GM03348 (cell line): ENCODE results near the gene THSD4.
"Not testable (repeated sequence)": the region's sequence is repeated elsewhere in the genome, so short reads cannot be mapped to it uniquely, and the experiment has no call there.

Experiments
- DNase-seq: peaks from one replicate; pipeline ENCODE4 v3.0.0; 2012; ENCODE audit warnings: low spot score

THSD4 gene

DNA sequence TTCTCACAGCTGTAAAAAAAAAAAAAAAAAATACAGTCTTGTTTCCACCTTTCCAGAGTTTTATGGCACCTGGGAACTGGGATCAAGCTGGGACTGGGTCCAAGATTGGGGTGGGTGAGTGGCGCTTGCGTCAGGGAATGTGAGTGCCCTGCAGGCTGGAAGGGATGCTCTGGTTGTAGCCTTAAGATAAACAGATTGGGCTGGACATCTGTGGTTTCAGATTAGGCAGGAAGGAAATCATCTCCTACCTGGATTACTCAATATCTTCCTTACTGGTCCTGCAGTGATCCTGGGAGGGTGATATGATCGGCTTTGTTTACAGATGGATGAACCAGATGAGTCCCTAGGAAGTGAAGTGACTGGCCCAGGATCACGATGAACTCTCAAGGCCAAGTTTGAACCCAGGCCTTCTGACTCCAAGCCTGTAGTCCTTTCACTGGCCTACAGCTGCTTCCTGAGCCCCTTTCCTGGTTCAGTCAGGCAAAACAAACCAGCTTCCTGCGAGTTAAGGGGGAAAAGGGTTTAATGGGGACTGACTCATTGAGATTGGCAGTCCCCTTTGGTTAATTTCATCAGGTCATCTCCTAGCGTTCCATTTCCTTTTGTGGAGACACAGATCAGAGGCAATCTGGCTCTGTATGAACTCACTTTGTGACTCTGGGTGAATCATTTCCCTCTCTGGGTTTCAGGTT lies 179.8 kb downstream of the THSD4 start:
- DNase-seq = peak; percentile 87

DNA sequence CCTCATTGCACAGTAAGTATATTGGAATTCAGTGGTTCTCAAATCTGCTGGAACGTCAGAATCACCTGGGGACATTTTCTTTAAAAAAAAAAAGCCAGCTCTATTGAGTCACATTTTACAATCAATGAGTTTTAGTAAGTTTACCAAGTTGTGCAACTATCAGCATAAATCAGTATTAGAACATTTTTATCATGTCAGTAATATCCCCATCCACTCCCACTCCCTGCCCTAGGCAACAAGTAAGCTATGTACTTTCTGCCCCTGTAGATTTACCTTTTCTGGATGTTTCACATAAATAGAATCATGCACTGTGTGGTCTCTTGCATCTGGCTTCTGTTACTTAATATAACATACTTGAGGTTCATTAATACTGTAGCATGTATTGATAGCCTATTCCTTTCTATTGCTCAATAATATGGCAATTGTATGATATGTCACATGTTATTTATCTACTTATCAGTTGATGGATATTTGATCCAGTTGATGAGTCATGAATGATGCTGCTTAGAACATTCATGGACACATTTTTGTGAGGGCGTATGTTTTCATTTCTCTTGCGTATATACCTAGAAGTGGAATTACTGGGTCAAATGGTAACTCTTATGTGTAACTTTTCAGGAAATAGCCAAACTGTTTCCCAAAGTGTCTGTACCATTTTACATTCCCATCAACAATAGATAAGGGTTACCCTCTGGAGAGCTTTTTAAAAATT lies 180.5 kb downstream of the THSD4 start:
- DNase-seq = no peak

GRCh38 chr15:71296315-71296679 lies 181.0 kb downstream of the THSD4 start:
- no peak for DNase-seq

DNA sequence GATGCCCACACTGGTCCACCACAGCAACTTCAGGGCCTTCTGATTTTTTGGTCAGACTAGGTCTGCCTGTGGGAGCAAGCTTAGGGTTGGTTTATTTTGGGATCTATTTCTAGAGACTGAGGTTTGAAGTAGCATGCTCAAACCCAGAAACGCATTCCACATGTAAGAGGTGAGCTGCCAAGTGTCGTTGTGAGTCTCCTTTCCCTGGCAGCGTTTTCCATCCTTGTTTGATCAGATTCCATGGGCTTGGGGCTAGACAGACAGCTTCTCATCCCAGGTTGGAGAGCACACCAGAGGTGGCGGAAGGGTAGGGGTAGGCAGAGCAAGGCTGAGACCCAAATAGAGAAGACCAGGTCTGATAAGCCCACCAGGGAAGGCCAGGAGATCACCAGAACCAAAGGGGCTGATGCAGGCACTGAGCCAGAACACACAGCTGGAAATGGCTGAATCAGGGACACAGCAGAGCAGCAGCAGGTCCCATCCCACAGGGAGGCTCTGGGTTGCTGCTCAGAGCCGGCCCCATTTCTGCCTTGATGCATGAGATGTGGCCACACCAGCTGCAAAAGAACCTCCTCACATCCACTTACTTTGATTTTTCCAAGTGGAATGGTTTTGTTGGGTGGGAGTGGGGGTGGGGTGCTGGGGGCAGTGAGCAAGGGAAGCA lies 186.8 kb downstream of the THSD4 start:
- DNase-seq = peak; percentile 37

DNA sequence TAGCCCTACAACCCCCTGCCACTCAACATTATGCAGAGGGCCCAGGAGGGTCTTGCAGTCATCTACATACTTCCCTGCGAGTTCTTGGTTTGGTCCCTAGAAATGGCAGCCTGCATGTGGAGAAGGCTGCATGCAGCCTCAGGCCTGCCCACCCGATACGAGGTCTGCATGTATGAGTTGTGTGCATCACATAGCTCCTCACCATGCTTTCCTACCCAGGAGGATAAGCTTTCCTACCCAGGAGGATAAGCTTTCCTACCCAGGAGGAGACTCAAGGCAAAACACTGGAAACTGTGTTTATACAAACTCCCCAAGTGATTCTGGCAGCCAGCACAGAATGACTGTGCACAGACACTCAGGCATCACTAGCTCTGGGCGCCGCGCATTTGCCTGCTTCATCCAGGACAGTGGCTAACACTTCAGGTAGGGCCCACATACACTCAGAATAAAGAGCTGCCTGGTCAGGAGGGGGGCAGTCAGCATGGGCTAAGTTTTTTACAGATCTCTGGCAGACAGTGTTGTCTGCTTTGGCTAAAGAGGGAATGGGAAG lies 187.7 kb downstream of the THSD4 start:
- DNase-seq = no peak

DNA sequence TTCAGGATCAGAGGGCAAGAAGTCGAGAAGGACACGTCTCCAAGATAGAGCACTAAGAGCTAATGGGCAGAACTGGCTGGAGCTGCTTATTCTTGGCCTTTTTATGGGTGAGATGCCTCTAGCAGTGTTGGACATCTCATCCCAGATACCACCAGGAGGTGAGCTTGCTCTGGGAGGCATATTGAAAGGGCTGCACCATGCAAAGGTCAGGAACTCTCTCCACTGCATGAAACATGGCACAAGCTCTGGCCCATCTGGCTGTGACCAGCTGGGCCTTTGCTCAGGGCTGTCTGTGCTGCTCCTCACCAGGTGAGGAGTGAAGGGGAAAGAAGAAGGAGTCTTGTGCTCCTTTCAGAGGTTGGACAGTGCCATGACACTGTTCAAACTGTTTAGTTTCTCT lies 188.7 kb downstream of the THSD4 start:
- DNase-seq = no peak

DNA sequence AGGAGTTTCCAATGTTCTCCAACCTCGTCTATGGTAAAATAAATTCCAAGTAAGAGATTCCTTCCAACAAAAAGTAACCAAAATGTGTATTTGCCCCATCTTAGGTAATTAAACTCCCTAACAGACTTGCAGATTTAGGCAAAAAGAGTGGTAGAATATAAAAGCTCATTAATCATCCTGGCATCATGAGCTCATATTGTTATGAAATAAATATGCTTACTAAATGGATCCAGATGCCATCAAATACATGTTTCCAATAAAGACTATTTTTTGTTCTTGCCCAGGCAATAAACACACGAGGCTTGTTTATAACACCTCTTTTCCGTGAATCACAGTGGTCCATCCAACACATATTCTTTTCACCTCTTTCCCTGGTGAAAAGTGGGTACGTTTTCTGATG lies 189.4 kb downstream of the THSD4 start:
- DNase-seq = peak; percentile 45

GRCh38 chr15:71306538-71306937 lies 191.3 kb downstream of the THSD4 start:
- no peak for DNase-seq

- DNase-seq = no peak
Observed at GRCh38 chr15:71312194-71312708, 197.0 kb downstream of the THSD4 start.

DNA sequence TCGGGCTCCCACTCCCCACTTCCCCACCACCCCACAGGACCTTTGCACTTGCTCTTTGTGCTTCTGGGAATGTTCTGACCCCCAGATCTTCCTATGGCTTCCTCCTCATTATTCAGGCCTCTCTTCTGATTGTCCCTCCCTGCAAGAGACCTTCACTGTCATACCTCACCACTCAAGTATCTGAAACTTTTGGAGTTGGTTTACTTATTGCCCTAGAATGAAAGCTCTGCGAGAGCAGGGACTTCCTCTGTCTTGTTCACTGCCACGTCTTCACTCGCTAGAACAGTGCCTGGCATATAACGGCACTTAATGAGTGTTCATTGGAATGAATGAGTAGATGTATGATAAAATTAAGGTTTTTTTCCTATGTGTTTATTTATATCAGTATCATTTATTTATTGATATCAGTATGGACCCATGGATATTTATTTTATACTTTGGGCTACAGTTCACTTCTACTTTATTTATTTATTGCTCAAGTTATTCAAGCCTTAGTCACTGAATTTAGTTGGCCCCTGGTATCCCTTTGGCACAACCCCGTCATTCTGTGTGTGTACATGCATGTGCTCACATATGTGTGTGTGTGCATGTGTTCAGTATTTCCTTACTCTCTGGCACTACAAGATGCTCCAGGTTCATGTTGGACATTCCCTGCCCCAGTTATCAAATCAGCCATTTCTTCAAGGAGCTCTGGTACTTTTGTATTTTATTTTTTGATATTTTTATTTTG lies 197.6 kb downstream of the THSD4 start:
- DNase-seq = no peak

- DNase-seq = no peak
Observed at GRCh38 chr15:71313806-71314205, 198.5 kb downstream of the THSD4 start.

GRCh38 chr15:71314956-71315537 lies 199.8 kb downstream of the THSD4 start:
- no peak for DNase-seq

DNA sequence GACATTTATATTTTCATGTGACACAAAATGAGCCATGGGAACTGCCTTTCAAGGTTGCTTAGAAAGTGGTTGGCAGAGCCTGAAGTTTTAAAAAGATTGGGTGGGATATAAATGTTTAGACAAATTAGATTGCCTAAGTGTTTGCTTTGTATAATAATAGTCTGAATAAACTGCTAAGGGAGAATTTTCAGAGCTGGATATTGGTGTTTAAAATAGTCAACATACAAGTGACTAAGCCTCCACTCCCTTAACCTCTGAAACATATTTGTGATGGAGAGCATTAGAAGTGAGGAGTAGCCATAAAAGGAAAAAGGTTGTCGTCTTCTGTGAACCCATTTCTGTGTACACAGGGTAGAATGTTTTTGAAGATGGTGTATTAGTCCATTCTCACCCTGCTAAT lies 201.6 kb downstream of the THSD4 start:
- DNase-seq = no peak

GRCh38 chr15:71319424-71319823 lies 204.2 kb downstream of the THSD4 start:
- not testable (repeated sequence) for DNase-seq

DNA sequence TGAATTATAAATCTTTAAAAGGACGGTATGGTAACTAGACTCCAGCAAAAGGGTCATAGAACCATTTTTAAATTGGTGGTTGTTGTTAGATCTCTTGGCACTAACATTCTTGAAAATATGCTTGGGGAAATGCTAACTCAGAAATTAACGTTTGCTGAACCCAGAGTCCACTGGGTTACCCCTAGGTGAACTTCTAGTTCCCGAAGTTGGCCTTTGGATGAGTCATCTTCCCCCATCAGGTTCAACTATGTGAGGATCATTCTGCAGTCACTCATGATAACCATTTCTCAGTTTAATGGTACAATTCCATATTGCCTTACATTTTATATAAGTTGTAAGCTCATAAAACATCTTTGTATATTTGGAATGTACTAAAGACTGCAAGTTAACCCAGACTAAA lies 204.7 kb downstream of the THSD4 start:
- no peak for DNase-seq

DNA sequence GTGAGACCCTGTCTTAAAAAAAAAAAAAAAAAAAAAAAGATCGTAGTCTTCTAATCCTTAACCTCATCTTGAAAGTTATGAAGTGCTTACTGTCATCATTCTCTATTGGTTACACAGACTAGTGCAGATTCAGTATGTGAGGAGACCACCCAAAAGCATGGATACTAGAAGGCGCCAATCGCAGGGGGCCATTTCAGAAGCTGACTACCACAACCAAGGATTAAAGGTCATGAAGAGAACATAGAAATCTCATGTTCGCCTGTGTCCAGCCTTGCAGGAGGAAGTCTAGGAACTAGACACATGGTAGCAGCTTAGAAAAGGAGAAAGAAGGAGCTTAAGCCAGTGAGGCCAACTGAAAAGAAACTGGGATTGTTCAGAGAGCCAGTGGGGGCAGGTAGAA lies 207.8 kb downstream of the THSD4 start:
- no peak for DNase-seq

DNA sequence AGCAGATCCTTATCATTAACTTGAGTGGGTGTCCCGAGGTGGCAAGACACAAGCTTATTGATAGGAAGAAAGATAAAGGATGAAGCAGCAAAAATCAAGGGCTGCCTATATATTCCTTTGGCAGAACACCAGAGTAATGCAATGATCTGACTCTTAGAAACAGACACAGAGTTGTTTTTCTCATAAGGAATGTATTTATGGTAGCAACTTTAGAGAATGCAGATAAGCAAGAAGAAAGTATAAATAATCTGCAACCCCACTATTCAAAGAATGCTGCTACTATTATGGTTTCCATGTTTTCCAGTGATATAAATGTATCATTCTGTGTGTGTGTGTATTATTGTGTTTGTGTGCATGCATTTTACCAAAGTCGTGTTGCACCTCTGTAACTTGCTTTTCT lies 208.3 kb downstream of the THSD4 start:
- no peak for DNase-seq

GRCh38 chr15:71325481-71325880 lies 210.2 kb downstream of the THSD4 start:
- DNase-seq = peak; percentile 44

DNA sequence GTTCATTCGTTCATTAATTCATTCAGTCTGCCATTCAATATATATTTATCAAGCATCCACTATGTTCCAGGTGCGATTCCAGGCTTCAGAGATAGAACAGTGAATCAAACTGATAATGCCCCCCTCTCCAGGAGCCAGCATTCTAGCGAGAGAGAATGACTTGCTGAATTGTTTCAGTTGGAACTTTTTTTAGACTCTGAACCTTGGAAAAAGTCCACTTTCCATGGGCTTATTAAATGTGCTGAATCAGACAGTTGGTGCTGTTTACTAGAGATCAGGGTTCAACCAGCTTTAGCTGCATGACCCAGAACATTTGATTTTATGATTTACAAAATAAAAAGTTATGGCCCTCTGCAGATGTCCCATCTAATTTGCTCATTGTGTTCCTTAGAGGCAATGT lies 213.2 kb downstream of the THSD4 start:
- DNase-seq = no peak

GRCh38 chr15:71329041-71329440 lies 213.8 kb downstream of the THSD4 start:
- DNase-seq = no peak

DNA sequence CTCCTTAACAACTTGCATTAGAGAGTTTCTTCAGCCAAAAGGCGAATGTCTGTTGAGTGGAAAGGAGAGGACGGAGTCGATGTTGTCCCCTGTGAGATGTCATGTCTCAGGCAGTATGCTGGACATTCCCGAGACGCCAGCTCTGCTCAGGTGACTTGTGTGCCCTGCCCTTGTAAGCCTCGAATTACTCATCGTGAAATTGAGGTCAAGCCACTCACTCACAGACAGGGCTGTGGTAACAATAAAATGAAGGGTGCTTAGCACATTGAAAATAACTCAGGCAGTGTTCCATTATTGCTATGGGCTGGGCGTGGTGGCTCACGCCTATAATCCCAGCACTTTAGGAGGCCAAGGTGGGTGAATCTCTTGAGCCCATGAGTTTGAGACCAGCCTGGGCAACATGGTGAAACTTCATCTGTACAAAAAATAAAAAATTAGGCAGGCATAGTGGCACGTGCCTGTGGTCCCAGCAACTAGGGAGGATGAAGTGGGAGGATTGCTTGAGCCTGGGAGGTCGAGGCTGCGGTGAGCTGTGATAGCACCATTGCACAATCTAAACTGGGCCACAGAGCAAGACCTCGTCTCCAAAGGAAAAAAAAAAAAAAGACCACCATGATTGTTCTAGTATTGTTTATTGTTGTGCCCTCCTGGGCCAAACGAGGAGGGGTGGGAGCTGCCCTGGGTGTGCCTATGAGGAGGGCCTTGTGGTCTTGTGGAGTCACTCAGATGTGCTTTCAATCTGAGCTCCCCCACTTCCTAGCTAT lies 214.4 kb downstream of the THSD4 start:
- peak; percentile 41 for DNase-seq
